ENCODE results near the gene GREB1.

- TF ChIP-seq, protein P1, sequence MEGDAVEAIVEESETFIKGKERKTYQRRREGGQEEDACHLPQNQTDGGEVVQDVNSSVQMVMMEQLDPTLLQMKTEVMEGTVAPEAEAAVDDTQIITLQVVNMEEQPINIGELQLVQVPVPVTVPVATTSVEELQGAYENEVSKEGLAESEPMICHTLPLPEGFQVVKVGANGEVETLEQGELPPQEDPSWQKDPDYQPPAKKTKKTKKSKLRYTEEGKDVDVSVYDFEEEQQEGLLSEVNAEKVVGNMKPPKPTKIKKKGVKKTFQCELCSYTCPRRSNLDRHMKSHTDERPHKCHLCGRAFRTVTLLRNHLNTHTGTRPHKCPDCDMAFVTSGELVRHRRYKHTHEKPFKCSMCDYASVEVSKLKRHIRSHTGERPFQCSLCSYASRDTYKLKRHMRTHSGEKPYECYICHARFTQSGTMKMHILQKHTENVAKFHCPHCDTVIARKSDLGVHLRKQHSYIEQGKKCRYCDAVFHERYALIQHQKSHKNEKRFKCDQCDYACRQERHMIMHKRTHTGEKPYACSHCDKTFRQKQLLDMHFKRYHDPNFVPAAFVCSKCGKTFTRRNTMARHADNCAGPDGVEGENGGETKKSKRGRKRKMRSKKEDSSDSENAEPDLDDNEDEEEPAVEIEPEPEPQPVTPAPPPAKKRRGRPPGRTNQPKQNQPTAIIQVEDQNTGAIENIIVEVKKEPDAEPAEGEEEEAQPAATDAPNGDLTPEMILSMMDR (conservative IDR thresholded peaks at IDR 0.05) = no peak
- TF ChIP-seq ZFX (IDR thresholded peaks at IDR 0.05) = no peak
These were observed 68.8 kb downstream of the GREB1 start for GRCh38 chr2:11602563-11603204.

Measured in C4-2B (cell line).